NCI-H510A (cell line): ENCODE data around the gene UBE2C.

ENCODE experiments used
- DNase-seq: peaks from one replicate; lab custom pipeline; 2025; lab: John Stamatoyannopoulos, UW

Gene UBE2C

DNA sequence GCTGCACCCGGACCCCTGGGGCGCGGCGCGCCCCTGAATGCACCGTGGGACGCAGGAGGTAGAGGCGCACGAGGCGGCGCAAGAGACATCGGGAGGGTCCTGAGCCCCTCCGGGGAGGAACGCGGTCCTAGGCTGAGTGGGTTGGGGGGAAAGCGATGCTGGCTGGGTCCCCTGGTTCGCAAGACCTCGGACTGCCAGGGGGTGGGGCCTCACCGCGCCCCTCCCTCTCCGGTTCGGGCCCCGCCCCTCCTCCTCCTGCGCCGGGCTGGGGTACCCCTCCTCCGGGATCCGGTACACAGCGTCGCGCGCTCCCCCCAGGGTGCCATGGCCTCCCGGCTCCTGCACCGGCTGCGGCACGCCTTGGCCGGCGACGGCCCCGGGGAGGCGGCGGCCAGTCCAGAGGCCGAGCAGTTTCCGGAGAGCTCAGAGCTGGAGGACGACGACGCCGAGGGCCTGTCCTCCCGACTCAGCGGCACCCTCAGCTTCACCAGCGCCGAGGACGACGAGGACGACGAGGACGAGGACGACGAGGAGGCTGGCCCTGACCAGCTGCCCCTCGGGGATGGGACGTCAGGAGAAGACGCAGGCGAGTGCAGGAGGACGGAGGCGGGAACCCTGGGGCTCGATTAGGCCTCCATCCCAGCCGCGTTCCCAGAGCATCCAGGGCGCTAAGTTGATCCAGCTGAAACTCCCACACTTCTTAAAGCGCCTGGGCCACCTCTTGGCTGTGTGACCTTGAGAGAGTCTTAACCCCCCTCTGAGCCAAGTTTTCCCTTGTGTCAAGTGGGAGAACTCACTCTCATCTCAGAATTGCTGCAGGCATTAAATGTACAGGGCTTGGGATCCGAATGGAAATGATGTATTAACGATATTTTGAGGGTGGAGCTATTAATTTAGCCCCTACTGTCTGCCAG is 21.7 kb downstream of the UBE2C start:
- peak; percentile 31 for DNase-seq

- no peak for DNase-seq
These were observed 22.3 kb downstream of the UBE2C start for GRCh38 chr20:45834797-45835161.

DNA sequence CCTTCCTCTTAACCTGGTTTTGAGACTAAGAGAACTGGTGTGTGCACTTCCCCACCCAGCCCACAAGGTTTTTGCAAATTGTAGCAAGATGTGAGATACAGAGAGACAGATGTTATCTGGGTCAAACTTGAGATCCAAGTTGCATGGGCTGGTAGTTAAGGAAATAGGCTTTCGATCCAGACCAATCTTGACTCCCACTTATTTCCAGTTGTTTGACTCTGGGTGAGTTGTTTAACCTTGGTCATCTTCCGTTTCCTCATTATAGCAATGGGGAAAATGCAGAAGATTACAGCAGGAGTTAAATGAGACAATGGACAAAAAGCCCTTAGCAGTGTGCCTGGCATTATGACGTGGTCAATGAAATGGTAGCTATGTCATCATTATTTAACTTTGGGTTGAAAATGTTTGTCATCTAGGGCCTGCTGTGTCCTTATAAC is 22.9 kb downstream of the UBE2C start:
- DNase-seq = no peak

GRCh38 chr20:45835825-45836224 is 23.4 kb downstream of the UBE2C start:
- DNase-seq = no peak

GRCh38 chr20:45836841-45837240 is 24.4 kb downstream of the UBE2C start:
- no peak for DNase-seq

DNA sequence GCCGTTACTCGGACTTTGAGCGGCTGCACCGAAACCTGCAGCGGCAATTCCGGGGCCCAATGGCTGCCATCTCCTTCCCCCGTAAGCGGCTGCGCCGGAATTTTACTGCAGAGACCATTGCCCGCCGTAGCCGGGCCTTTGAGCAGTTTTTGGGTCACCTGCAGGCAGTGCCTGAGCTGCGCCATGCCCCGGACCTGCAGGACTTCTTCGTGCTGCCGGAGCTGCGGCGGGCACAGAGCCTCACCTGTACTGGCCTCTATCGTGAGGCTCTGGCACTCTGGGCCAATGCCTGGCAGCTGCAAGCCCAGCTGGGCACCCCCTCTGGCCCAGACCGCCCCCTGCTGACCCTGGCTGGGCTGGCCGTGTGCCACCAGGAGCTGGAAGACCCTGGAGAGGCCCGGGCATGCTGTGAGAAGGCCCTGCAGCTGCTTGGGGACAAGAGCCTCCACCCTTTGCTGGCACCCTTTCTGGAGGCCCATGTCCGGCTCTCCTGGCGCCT is 28.3 kb downstream of the UBE2C start:
- no peak for DNase-seq

DNA sequence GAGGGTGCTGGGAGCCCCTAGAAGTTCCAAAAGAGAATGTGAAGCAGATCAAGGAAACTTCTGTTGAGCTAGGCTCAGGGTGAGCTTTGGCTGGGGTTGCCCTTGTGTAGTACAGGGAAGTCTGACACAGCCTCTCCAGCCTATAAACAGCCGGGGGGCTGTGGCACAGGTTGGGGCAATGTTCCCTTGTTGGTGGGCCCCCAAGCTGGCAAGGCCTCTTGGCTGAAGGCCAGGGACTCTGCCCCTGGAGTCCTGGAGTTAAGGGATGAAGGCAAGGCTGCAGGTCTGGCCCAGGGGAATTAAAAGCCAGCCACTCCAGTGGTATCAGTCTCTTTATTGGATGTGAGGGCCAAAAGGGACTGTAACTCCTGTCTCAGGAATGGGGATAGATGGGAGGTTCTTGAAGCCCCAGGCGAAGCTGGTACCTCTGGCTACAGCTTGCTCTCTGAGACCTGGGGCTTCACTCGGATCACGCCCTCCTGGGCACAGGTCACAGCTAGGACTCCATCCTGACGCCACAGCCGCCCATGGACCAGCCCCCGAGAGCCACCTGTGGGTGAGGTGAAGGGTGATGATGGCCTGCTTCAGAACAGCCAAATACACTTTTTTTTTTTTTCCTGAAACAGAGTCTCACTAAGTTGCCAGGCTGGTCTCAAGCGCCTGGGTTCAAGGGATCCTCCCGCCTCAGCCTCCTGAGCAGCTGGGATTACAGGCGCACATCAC is 29.1 kb downstream of the UBE2C start:
- DNase-seq = no peak

- DNase-seq = no peak
These were observed 29.8 kb downstream of the UBE2C start for GRCh38 chr20:45842169-45842812.

DNA sequence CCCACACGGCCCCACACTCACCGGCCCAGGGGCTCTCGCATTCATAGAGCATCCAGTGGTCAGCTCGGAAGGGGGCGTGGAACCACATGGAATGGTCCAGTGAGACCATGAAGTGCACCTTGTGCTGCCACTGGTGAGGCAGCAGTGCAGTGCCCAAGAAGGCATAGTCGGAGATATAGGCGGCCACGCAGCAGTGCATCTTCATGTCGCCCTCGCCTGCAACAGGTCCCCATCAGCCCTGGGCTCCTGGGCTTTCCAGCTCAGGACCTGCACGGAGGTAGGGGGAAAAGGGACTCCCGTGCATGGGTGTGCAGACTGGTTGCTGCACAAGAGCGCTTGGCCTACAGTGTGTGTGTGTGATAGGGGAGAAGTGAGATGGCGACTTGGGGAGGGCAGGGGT is 31.1 kb downstream of the UBE2C start:
- DNase-seq = no peak

DNA sequence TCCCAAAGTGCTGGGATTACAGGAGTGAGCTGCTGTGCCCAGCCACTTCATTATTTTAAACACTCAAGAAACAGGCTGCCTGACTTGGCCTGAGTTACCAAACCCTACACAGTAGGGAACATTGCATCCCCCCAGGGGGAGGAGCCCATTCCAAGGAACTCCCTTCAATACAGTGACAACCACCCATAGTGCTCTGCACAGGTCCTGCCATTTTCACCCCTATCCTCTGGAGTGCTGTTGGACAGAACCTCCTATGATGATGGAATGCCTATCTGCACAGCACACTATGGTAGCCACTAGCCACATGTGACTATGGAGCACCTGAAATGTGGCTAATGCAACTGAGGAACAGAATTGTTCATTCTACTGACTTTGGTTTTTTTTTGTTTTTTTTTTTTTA is 33.0 kb downstream of the UBE2C start:
- no peak for DNase-seq

DNA sequence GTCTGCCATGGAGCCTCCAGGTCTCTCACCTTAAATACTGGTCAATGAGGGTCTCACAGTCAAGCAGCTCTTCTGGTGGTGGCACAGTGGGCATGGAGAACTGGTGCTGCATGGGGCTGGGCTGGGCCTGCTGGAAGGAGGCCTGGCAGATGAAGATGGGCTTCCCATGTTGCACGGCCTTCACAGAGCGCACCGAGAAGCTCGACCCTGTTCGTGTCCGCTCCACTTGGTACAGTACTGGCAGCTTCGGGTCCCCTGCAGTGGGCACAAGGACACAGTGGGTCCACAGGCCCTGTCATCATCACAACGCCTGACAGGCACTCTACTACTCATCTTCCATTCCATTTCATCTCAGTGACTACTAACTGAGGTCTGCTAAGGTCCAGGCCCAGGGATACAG is 36.0 kb downstream of the UBE2C start:
- DNase-seq = no peak

DNA sequence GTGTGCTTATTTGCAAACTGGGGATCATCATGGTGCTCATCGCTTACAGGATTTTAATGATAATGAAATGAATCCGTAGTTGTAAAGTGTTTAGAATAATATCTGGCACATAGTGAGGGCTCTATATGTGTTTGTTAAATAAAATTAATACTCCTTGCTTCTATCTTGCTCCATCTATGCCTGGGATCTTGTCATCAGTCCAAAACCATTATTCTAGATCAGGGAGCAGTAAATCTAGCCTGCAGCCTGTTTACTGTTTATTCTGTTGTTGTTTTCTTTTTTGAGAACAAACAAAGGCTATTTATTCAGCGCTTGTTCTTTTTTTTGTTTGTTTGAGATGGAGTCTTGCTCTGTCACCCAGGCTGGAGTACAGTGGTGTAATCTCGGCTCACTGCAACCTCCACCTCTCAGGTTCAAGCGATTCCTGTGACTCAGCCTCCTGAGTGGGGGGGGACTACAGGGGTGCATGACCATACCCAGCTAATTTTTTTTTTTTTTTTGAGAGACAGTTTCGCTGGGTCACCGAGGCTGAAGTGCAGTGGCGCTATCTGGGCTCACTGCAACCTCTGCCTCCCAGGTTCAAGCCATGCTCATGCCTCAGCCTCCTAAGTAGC is 36.6 kb downstream of the UBE2C start:
- DNase-seq = no peak

GRCh38 chr20:45850238-45850637 is 37.8 kb downstream of the UBE2C start:
- no peak for DNase-seq

DNA sequence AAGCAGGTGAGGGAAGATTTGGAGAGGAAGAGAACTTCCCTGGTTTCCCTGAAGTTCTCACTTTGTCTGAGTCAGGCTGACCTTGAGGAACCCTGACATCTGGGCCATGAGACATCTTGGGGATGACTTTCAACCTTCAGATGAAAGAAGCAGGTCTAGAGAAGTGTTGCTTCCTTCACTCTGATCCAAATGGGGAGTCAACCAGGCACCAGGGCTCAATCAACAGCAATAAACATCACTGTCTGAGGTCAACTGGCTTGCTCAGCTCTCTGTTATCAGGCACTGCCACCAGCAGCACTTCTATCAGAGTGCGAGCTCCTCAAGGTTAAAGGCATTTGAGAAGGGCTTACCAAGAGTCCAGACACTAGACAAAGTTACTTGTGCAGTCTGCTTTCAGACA is 38.5 kb downstream of the UBE2C start:
- no peak for DNase-seq

- DNase-seq = no peak
These were observed 39.1 kb downstream of the UBE2C start for GRCh38 chr20:45851501-45851900.

GRCh38 chr20:45852326-45852725 is 39.9 kb downstream of the UBE2C start:
- DNase-seq = no peak

GRCh38 chr20:45853484-45853883 is 41.0 kb downstream of the UBE2C start:
- no peak for DNase-seq

DNA sequence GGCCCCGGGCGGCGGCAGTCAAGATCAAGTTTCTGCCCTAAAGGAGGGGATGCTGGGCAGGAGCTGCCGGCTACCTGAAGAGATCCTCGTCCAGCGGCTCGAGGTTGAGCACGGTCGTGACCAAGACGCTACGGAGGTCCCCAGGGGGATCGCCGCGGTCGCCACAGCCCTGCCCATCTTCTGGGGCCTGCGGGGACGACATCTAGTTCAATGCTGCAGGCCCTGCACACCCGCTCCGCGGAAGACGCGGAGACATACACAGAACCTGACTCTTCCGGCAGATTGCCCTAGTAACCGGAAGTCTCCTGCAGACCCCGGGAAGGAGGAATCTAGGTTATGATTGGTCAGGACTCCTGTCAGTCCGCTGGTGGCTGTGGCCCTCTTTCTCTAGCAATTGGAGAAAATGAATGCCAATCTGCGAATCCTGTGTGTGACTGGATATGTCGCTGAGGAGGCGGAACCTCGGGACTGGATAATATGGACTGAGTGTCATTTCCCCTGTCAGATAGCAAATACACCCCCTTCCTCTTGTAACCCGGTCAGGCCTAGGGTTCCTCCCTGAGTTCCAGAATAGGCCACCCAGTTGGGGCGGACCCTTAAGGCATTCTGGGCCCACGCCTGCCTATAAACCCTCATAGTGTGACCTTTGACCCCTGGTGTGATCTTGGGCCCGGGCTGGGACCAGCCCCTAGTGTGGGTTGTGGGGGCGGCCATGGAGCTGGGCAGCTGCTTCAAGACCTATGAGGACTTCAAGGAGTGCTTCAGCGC is 44.9 kb downstream of the UBE2C start, which contains the start of the genes ACOT8 and ZSWIM3:
TSS of gene ACOT8 (minus strand) at position 279 of the 768 bp plus-strand sequence. CDS start at position 202, 77 bp downstream.
TSS of gene ZSWIM3 (plus strand) at position 501 of the 768 bp plus-strand sequence. CDS start at position 713, 212 bp downstream.
- DNase-seq = peak; percentile 99

GRCh38 chr20:45857882-45858216 is 45.4 kb downstream of the UBE2C start:
- no peak for DNase-seq

DNA sequence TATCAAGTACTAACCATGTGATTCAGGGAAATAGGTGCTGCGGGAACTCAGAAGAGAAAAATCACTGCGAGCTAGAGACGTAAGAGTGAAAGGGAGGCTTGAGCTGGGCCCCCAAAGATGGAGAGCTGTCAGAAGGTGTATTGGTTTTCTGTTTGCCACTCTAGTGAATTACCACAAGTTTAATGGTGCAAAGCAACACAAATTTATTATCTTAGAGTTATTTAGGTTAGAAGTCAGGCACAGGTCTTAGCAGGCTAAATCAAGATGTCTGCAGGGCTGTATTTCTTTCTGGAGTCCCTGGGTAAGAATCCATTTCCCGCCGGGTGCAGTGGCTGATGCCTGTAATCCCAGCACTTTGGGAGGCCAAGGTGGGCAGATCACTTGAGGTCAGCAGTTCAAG is 47.5 kb downstream of the UBE2C start:
- DNase-seq = no peak

GRCh38 chr20:45860560-45861220 is 48.2 kb downstream of the UBE2C start:
- no peak for DNase-seq
